ENCODE measurements around the gene CUX1.
"Not testable (repeated sequence)": the region's sequence is repeated elsewhere in the genome, so short reads cannot be mapped to it uniquely, and the experiment has no call there.

CUX1 gene

GRCh38 chr7:102300643-102301221, 483.3 kb downstream of the CUX1 start:
- in situ Hi-C loops (cut with MboI; ENCODE audit: low pct_unique_long_range_greater_than_20kb, low sequenced_read_pairs), result no loop called here
- DNase-seq, result no peak

- in situ Hi-C loops (cut with MboI; ENCODE audit: low pct_unique_long_range_greater_than_20kb, low sequenced_read_pairs); DNase-seq: not testable (repeated sequence)
Observed at GRCh38 chr7:102301367-102301766, 483.9 kb downstream of the CUX1 start.

- no peak for DNase-seq
- in situ Hi-C loops (cut with MboI; ENCODE audit: low pct_unique_long_range_greater_than_20kb, low sequenced_read_pairs), result no loop called here
Observed at GRCh38 chr7:102302025-102302424, 484.6 kb downstream of the CUX1 start.

GRCh38 chr7:102303669-102304422, 486.4 kb downstream of the CUX1 start:
- in situ Hi-C loops (cut with MboI; ENCODE audit: low pct_unique_long_range_greater_than_20kb, low sequenced_read_pairs), result no loop called here
- DNase-seq, result no peak

GRCh38 chr7:102304668-102305067, 487.2 kb downstream of the CUX1 start:
- in situ Hi-C loops (cut with MboI; ENCODE audit: low pct_unique_long_range_greater_than_20kb, low sequenced_read_pairs), result no loop called here
- DNase-seq, result no peak

- no peak for DNase-seq
- in situ Hi-C loops (cut with MboI; ENCODE audit: low pct_unique_long_range_greater_than_20kb, low sequenced_read_pairs), result no loop called here
Observed at GRCh38 chr7:102305414-102306268, 488.2 kb downstream of the CUX1 start.

- in situ Hi-C loops (cut with MboI; ENCODE audit: low pct_unique_long_range_greater_than_20kb, low sequenced_read_pairs), result no loop called here
- peak; percentile 14 for DNase-seq
Observed at GRCh38 chr7:102306916-102307677, 489.7 kb downstream of the CUX1 start.

- no peak for DNase-seq
- in situ Hi-C loops (cut with MboI; ENCODE audit: low pct_unique_long_range_greater_than_20kb, low sequenced_read_pairs), result no loop called here
Observed at GRCh38 chr7:102310414-102310815, 493.0 kb downstream of the CUX1 start.

GRCh38 chr7:102312317-102312716, 494.9 kb downstream of the CUX1 start:
- in situ Hi-C loops (cut with MboI; ENCODE audit: low pct_unique_long_range_greater_than_20kb, low sequenced_read_pairs), result no loop called here
- DNase-seq, result no peak

- DNase-seq, result no peak
- in situ Hi-C loops (cut with MboI; ENCODE audit: low pct_unique_long_range_greater_than_20kb, low sequenced_read_pairs), result no loop called here
Observed at GRCh38 chr7:102313997-102314780, 496.8 kb downstream of the CUX1 start.

- DNase-seq, result no peak
- in situ Hi-C loops (cut with MboI; ENCODE audit: low pct_unique_long_range_greater_than_20kb, low sequenced_read_pairs), result no loop called here
Observed at GRCh38 chr7:102317231-102318059, 500.0 kb downstream of the CUX1 start.

- no peak for DNase-seq
Observed at GRCh38 chr7:102318482-102318971, 501.1 kb downstream of the CUX1 start.

GRCh38 chr7:102319671-102320070, 502.2 kb downstream of the CUX1 start:
- no peak for DNase-seq

More at GRCh38 chr7:102318482-102318971, 501.1 kb downstream of the CUX1 start:
- in situ Hi-C loops (cut with MboI; ENCODE audit: low pct_unique_long_range_greater_than_20kb, low sequenced_read_pairs), result no loop called here

GRCh38 chr7:102320181-102320580, 502.8 kb downstream of the CUX1 start:
- no peak for DNase-seq
- in situ Hi-C loops (cut with MboI; ENCODE audit: low pct_unique_long_range_greater_than_20kb, low sequenced_read_pairs), result no loop called here

More at GRCh38 chr7:102319671-102320070, 502.2 kb downstream of the CUX1 start:
- in situ Hi-C loops (cut with MboI; ENCODE audit: low pct_unique_long_range_greater_than_20kb, low sequenced_read_pairs), result no loop called here

GRCh38 chr7:102320601-102321350, 503.4 kb downstream of the CUX1 start:
- in situ Hi-C loops (cut with MboI; ENCODE audit: low pct_unique_long_range_greater_than_20kb, low sequenced_read_pairs), result no loop called here
- no peak for DNase-seq

- no peak for DNase-seq
- in situ Hi-C loops (cut with MboI; ENCODE audit: low pct_unique_long_range_greater_than_20kb, low sequenced_read_pairs), result no loop called here
Observed at GRCh38 chr7:102321351-102322201, 504.1 kb downstream of the CUX1 start.
